Measurements from ENCODE around the gene PEPD.
"Not testable (repeated sequence)": the region's sequence is repeated elsewhere in the genome, so short reads cannot be mapped to it uniquely, and the experiment has no call there.

Gene PEPD

GRCh38 chr19:33521480-33522370 lies at the start of gene PEPD:
Gene PEPD (minus strand): TSS chr19:33521791. CDS start chr19:33521760, 31 bp downstream.
- peak; percentile 67 to 92 (median 80) for DNase-seq

- DNase-seq: no peak
These were observed 48.2 kb upstream of the PEPD start for GRCh38 chr19:33569821-33570220.

- no peak for DNase-seq
These were observed 47.1 kb upstream of the PEPD start for GRCh38 chr19:33568706-33569105.

GRCh38 chr19:33564836-33565338 lies 43.3 kb upstream of the PEPD start:
- DNase-seq: no peak

- no peak for DNase-seq
These were observed 41.0 kb upstream of the PEPD start for GRCh38 chr19:33562636-33563035.

- not testable (repeated sequence) for DNase-seq
These were observed 40.1 kb upstream of the PEPD start for GRCh38 chr19:33561666-33562065.

GRCh38 chr19:33561261-33561660 lies 39.7 kb upstream of the PEPD start:
- DNase-seq: no peak

GRCh38 chr19:33559996-33560395 lies 38.4 kb upstream of the PEPD start:
- DNase-seq: no peak

- DNase-seq: no peak
These were observed 37.3 kb upstream of the PEPD start for GRCh38 chr19:33558856-33559255.

GRCh38 chr19:33558151-33558550 lies 36.6 kb upstream of the PEPD start:
- DNase-seq: no peak

- DNase-seq: no peak
These were observed 36.1 kb upstream of the PEPD start for GRCh38 chr19:33557720-33558119.

GRCh38 chr19:33557196-33557595 lies 35.6 kb upstream of the PEPD start:
- no peak for DNase-seq

GRCh38 chr19:33556261-33556660 lies 34.7 kb upstream of the PEPD start:
- DNase-seq: peak in 1 of 4 experiments; percentile 4

GRCh38 chr19:33555726-33556125 lies 34.1 kb upstream of the PEPD start:
- DNase-seq: not testable (repeated sequence)

- no peak for DNase-seq
These were observed 33.2 kb upstream of the PEPD start for GRCh38 chr19:33554821-33555220.

GRCh38 chr19:33554391-33554790 lies 32.8 kb upstream of the PEPD start:
- no peak for DNase-seq

GRCh38 chr19:33553530-33554310 lies 32.1 kb upstream of the PEPD start:
- DNase-seq: no peak

- no peak for DNase-seq
These were observed 31.3 kb upstream of the PEPD start for GRCh38 chr19:33552928-33553279.

- no peak for DNase-seq
These were observed 30.8 kb upstream of the PEPD start for GRCh38 chr19:33552191-33552927.

GRCh38 chr19:33551676-33552075 lies 30.1 kb upstream of the PEPD start:
- no peak for DNase-seq

GRCh38 chr19:33550768-33551167 lies 29.2 kb upstream of the PEPD start:
- no peak for DNase-seq

GRCh38 chr19:33547676-33548075 lies 26.1 kb upstream of the PEPD start:
- DNase-seq: no peak

- DNase-seq: no peak
These were observed 25.1 kb upstream of the PEPD start for GRCh38 chr19:33546656-33547055.

All from activated CD4-positive, CD25-positive, alpha-beta regulatory T cell (primary cell).